ENCODE measurements around the gene XIAP.

Gene XIAP

GRCh38 chrX:123959281-123960063 lies 99.6 kb downstream of the XIAP start:
- peak in 43 of 56 donors; percentile 1 to 51 (median 13) for DNase-seq

- DNase-seq, result peak in 12 of 56 donors; percentile 1 to 38 (median 20)
Observed at GRCh38 chrX:123960956-123961267, 101.1 kb downstream of the XIAP start.

- peak in 55 of 56 donors; percentile 17 to 85 (median 64) for DNase-seq
Observed at GRCh38 chrX:123961268-123962005, 101.6 kb downstream of the XIAP start, which contains the start of gene STAG2. Gene STAG2 (plus strand): TSS chrX:123961706. CDS start chrX:124022628, 60,922 bp downstream.

GRCh38 chrX:123962006-123962467 lies 102.2 kb downstream of the XIAP start:
- peak in 7 of 56 donors; percentile 16 to 60 (median 35) for DNase-seq

GRCh38 chrX:123962794-123963373 lies 103.0 kb downstream of the XIAP start:
- DNase-seq, result peak; percentile 1 to 84 (median 61)
